Measurements from ENCODE around the gene GTPBP4.
"Not testable (repeated sequence)": the region's sequence is repeated elsewhere in the genome, so short reads cannot be mapped to it uniquely, and the experiment has no call there.

The GTPBP4 gene

DNA sequence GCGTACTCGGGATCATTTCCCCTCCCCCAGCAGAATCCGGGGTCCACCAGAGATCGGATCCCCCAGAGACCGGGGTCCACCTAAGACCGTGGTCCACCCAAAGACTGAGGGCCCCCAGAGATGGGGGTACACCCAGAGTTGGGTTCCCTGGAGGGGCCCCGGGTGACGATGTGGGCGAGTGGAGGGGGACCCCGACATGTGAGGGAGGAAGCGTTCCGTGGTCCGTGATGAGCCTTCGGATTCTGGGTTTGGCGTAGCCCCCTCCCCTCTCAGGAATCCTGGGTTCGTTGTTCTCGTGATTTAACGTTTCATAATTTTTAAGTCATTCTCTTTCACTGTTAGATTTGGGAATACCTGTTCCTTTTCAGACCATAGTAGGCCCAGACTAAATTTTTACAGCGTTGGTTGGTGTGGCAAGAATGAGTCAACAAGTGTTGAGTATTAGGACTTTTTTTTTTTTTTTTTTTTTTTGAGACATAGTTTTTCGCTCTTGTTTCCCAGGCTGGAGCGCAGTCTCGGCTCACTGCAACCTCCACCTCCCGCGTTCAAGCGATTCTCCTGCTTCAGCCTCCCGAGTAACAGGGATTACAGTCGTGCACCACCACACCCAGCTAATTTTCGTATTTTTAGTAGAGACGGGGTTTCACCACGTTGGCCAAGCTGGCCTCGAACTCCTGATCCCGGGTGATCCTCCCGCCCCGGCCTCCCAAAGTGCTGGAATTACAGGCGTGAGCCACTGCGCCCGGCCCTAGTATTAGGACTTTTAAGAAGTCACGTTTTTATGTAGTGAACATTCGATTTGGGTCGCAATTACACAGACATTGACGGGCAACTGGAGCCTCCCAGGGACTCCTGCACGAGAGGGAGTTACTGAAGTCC lies 672 bp downstream of the GTPBP4 start:
- no peak for DNase-seq (ENCODE audit: low read depth)

GRCh38 chr10:990808-991207 lies 2.6 kb downstream of the GTPBP4 start:
- no peak for DNase-seq (ENCODE audit: low read depth)

DNA sequence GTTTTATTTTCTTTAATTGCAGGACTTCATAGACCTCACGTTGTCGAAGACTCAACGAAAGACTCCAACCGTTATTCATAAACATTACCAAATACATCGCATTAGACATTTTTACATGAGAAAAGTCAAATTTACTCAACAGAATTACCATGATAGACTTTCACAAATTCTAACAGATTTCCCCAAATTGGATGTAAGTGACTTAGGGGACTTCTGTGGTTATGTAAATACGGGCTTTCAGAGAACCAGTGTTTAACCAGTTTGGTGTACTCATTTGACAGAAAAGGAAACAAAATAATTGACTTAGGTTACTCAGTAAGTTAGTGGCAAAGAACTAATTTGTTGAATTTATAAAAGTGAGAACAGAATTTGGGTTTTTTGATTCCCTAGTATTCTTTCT lies 4.2 kb downstream of the GTPBP4 start:
- DNase-seq (ENCODE audit: low read depth), result no peak

DNA sequence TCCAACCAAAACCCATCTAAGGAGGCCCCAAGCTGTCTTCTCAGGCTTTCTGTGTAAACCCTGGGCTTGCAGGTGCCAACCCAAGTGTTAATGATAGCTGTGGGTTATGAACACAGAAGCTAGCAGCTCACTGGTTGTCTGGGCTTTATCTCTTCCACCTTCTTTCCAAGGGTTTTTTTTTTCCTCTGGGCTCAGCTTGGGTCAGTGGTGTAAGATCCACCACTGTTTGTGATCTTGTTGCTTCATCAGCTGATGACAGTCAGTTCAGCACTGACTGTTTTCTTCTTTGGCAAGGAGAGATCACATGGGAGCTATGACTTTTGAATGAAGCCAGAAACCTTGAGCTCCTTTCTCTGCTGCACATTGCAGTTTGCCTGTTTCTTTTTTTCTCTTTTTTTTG lies 4.6 kb downstream of the GTPBP4 start:
- no peak for DNase-seq (ENCODE audit: low read depth)

DNA sequence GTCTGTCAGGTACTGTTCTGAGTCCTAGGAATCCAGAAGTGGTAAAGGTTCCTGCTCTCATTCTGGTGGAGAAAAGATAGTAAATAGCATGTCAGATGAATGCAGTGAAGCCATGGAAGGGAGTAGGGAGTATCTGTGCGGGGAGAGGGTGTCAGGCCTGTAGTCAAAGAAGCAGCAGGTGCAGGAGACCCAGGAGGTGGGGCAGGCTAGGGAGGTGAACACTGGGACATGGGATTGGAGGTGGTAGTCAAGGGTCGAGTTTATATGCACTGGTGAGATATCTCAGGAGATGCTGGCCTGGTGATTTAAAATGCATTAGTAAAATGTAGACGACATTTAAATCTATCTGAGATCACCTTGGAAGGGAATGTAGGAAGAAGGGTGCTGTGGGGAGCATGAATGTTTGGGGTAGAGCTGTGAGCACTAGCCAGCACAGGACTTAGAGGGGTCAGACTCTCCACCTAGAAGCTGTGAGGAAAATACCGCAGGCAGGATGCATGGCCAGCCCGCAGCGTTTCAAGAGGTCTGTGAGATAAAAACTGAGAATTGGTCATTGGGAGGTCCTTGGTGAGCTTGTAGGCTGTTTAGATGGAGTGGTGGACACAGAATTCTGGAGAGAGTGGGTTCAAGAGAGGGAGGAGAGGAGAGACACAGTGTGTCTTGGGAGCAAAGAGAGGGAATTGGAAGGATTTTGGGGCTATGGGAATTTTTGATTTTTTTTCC lies 6.8 kb downstream of the GTPBP4 start:
- DNase-seq (ENCODE audit: low read depth), result no peak

GRCh38 chr10:995559-995926 lies 7.3 kb downstream of the GTPBP4 start:
- no peak for DNase-seq (ENCODE audit: low read depth)

DNA sequence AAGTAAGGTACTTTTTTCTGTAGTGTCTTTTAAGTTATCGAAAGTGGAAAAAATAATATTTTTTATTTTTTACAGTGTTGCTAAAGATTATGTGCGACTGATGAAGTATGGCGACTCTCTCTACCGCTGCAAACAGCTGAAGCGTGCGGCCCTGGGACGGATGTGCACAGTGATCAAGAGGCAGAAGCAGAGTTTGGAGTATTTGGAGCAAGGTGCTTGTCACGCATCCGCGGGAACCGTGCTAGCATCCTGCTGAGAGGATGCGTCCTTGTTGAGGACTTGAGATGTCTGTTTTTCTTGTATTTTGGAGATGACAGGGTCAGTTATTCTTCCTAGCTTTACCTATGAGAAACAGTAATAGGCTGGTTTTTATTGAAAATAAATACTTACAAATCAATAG lies 7.8 kb downstream of the GTPBP4 start:
- DNase-seq (ENCODE audit: low read depth), result no peak

DNA sequence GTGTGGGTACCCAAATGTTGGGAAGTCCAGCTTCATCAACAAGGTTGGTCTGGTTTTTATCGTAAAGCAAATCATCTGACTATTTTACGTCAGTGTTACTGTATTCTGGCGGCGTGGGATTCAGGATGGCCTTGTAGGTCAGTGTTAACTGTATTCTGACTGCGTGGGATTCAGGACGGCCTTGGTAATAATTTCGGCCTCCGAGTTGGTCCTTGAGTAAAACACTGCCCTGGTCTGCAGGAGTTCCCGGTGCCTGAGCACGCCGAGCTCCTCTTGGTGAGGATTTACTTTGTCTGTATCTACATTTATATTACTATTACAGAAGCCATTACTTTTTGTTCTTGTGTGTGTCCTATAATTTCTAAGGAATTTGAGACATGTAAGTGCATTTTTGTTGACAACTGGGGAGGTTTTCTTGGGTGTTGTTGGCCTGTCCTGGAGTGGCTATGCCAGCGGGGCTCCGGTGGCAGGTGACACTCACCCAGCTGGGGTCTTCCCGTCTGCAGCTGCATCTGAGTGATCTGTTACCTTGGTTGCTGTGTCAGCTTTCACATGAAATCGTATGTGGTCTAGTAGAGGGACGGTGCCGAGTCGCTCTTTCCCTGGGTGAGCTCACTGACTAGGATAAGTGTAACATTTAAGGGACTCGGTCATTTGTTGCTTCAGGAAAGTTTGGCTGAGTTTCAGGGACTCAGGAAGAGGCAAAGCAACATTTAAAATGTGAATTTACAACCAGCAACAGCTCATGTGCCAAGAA lies 9.2 kb downstream of the GTPBP4 start:
- DNase-seq (ENCODE audit: low read depth), result no peak

DNA sequence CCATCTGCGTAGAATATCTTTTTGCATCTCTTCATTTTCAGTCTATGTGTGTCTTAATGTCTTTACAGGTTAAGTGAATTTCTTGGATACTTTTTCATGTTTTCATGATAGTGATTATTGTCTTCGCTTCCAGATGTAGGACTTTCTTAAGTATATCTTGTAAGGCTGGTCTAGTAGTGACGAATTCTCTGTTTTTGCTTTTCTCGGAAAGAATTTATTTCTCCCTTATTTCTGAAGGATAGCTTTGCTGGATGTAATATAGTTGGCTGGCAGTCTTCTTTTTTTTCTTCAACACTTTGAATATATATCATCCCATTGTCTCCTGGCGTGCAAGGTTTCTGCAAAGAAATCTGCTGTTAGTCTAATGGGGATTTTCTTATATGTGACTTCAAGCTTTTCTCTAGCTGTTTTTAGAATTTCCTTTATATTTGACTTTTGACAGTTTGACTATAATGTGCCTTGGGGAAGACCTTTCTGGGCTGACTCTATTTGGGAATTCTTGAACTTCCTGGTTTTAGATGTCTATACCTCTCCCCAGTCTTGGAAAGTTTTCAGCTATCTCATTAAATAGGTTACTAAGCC lies 14.3 kb downstream of the GTPBP4 start:
- DNase-seq (ENCODE audit: low read depth), result no peak

- no peak for DNase-seq (ENCODE audit: low read depth)
These were observed 15.8 kb downstream of the GTPBP4 start for GRCh38 chr10:1003884-1004670.

GRCh38 chr10:1006573-1006972 lies 18.3 kb downstream of the GTPBP4 start:
- no peak for DNase-seq (ENCODE audit: low read depth)

DNA sequence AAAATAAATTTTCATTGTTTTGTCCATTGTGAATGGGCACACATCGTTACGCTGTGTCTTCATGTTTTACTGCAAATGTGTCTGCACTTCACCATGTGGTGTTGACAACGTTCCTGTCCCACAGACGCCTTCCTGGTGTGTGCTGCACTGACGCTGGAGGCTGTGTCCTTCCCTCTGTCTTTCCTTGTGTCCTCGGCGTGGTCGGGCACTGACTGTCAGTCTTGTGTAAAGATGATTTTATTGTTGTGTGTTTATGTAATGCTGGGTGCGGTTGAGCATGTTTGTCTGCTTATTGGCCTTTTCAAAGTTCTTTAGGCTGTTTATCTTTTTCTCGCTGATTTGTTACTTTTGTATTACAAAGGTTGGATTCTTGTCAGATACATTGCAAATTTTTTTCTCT lies 19.3 kb downstream of the GTPBP4 start:
- DNase-seq (ENCODE audit: low read depth), result no peak

DNA sequence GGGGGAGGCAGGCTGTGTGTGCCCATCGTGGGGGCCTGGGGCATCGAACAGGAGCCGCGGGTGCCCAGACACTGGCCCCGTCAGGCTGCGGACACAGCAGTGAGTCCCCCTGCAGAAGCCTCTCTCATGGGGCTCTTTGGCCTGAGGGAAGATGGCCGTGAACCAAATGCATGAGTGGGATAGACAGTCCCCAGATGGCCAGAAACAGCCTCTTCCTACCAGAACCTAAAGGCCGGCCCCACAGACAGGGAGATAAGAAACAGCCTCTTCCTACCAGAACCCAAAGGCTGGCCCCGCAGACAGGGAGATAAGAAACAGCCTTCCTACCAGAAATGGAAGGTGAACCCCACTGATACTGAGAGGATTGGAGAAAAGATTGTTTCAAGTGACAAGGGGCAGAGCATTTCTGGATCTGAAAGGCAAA lies 20.8 kb downstream of the GTPBP4 start:
- no peak for DNase-seq (ENCODE audit: low read depth)

GRCh38 chr10:1009947-1010346 lies 21.7 kb downstream of the GTPBP4 start:
- DNase-seq (ENCODE audit: low read depth), result not testable (repeated sequence)

- no peak for DNase-seq (ENCODE audit: low read depth)
These were observed 22.5 kb downstream of the GTPBP4 start for GRCh38 chr10:1010703-1011102.

GRCh38 chr10:1011696-1012095 lies 23.5 kb downstream of the GTPBP4 start:
- DNase-seq (ENCODE audit: low read depth), result no peak

- DNase-seq (ENCODE audit: low read depth), result no peak
These were observed 27.5 kb downstream of the GTPBP4 start for GRCh38 chr10:1015688-1016087.

DNA sequence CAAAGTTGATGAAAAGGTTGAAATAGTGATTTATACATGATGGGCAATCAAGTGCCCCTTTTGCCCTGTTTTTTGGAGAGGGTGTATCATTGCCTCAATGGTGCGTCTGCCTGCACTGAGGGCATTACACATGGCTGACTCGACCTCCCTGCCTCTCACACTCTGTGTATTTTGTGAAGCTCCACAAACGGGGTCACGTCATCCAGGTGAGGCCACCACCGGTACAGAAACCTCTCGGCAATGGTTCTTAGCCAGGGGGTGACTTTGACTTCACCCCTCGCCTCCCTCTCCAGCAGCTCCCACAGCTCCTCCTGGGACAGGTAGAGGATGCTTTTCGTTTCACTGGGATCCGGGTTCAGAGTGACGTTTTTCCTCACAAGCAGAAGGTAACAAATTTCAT lies 31.1 kb downstream of the GTPBP4 start:
- no peak for DNase-seq (ENCODE audit: low read depth)

DNA sequence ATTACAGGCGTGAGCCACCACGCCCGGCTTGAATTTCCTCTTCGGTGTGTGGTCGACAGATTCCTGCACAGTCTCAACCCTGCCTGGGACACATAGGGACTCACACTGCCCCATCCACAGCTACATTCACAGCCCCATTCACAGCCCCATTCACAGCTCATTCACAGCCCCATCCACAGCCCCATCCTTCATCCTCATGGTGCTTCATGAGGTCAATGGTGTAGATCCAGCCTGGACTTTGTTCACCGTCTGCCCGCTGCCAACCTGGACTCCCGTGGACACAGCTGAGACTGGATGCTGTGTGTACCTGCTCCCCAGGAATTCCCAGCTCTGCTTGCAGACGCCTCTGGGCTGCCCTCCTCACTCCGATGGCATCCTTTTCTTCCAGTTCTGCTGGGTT lies 32.2 kb downstream of the GTPBP4 start:
- no peak for DNase-seq (ENCODE audit: low read depth)

- no peak for DNase-seq (ENCODE audit: low read depth)
These were observed 32.7 kb downstream of the GTPBP4 start for GRCh38 chr10:1020958-1021357.

- no peak for DNase-seq (ENCODE audit: low read depth)
These were observed 34.2 kb downstream of the GTPBP4 start for GRCh38 chr10:1022413-1022812.

- DNase-seq (ENCODE audit: low read depth), result no peak
These were observed 35.9 kb downstream of the GTPBP4 start for GRCh38 chr10:1024103-1024502.
